Endothelial cell of umbilical vein (primary cell): ENCODE measurements around the gene SKI.

ENCODE experiments used
- GATA2 ChIP-seq: IDR thresholded peaks from 2 replicates; pipeline ENCODE4 v1.7.0; 2011; ENCODE audit warnings: low read depth, mild to moderate bottlenecking, moderate library complexity, mixed read lengths, low read length; ENCODE audit not compliant: insufficient read length, insufficient read depth
- POLR2A ChIP-seq: IDR thresholded peaks from 2 replicates; pipeline ENCODE4 v1.6.1; 2012; ENCODE audit warnings: low read depth, mild to moderate bottlenecking, control low read depth, low read length
- TF ChIP-seq, protein P1 (sequence below): IDR thresholded peaks from 2 replicates; pipeline ENCODE4 v1.6.1; 2011; ENCODE audit not compliant: insufficient read depth, insufficient read length

DNA sequence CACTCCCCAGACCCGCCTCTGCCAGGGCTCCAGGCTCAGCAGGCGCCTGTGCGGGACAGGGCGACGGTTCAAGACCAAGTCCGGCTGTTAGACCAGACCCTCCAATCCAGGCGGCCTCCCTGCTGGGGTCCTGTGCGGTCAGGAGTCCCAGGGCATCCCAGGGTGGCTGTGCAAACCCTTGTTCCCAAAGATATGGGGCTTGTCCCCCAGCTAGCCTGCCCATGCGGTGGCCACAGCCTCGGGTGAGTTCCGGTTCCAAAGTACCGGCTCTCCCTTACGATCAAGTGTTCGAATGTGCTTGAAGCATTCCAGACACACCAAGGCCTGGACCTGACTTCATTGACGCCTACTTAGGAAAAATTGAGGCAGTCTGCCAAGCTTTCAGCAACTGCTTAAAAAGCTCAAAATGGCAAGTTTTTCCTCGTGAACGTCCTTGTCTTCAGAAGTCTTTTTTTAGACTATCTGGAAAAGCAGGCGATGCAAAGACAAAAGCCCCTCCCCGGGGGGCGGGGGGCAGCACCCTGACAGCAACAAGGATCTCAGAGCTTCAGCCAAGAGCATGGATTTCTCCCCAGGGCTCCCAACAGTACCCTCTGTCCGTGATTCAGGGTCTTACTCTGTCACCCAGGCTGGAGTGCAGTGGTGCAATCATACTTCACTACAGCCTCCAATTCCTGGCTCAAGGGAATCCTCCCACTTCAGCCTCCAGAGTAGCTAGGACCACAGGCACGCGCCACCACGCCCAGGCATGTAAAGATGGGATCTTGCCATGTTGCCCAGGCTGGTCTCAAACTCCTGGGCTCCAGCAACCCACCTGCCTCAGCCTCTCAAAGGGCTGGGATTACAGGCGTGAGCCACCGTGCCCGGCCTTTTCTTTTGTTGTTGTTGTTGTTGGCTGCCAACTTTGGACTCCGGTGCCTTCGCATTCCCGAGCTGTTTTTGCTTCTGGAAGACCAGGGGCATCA, 35.8 kb upstream of the SKI start:
- TF ChIP-seq, protein P1, sequence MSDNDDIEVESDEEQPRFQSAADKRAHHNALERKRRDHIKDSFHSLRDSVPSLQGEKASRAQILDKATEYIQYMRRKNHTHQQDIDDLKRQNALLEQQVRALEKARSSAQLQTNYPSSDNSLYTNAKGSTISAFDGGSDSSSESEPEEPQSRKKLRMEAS: no peak
- TF ChIP-seq POLR2A (no peak), GATA2 (no peak)
